ENCODE data around the gene SLX1A.
"Not testable (repeated sequence)": the region's sequence is repeated elsewhere in the genome, so short reads cannot be mapped to it uniquely, and the experiment has no call there.

SLX1A gene

GRCh38 chr16:30193615-30194014 is at the start of gene SLX1A, which contains the start of gene BOLA2B:
SLX1A (plus strand) TSS chr16:30193875; CDS start chr16:30194085, 210 bp downstream.
BOLA2B (minus strand) TSS chr16:30193666; CDS start chr16:30193595, 71 bp downstream.
- DNase-seq: not testable (repeated sequence)

- DNase-seq: no peak
Observed at GRCh38 chr16:30144017-30144416, 49.7 kb upstream of the SLX1A start.

- no peak for DNase-seq
Observed at GRCh38 chr16:30144917-30145316, 48.8 kb upstream of the SLX1A start.

GRCh38 chr16:30145657-30146056 is 48.0 kb upstream of the SLX1A start:
- no peak for DNase-seq

GRCh38 chr16:30147843-30148510 is 45.7 kb upstream of the SLX1A start:
- DNase-seq: no peak

GRCh38 chr16:30149250-30149930 is 44.3 kb upstream of the SLX1A start:
- no peak for DNase-seq

- DNase-seq: no peak
Observed at GRCh38 chr16:30151091-30151490, 42.6 kb upstream of the SLX1A start.

GRCh38 chr16:30152517-30152916 is 41.2 kb upstream of the SLX1A start:
- no peak for DNase-seq

GRCh38 chr16:30155188-30155587 is 38.5 kb upstream of the SLX1A start:
- no peak for DNase-seq

- no peak for DNase-seq
Observed at GRCh38 chr16:30157214-30157613, 36.5 kb upstream of the SLX1A start.

- no peak for DNase-seq
Observed at GRCh38 chr16:30163538-30163937, 30.1 kb upstream of the SLX1A start.

GRCh38 chr16:30166202-30166902 is 27.3 kb upstream of the SLX1A start:
- DNase-seq: no peak

GRCh38 chr16:30168746-30169145 is 24.9 kb upstream of the SLX1A start:
- DNase-seq: not testable (repeated sequence)

- not testable (repeated sequence) for DNase-seq
Observed at GRCh38 chr16:30169416-30169815, 24.3 kb upstream of the SLX1A start.

GRCh38 chr16:30170145-30170544 is 23.5 kb upstream of the SLX1A start:
- not testable (repeated sequence) for DNase-seq

GRCh38 chr16:30173054-30173453 is 20.6 kb upstream of the SLX1A start:
- no peak for DNase-seq

- DNase-seq: not testable (repeated sequence)
Observed at GRCh38 chr16:30176876-30177275, 16.8 kb upstream of the SLX1A start.

GRCh38 chr16:30179195-30179594 is 14.5 kb upstream of the SLX1A start:
- DNase-seq: no peak

GRCh38 chr16:30179931-30180330 is 13.7 kb upstream of the SLX1A start:
- no peak for DNase-seq

GRCh38 chr16:30180741-30181140 is 12.9 kb upstream of the SLX1A start:
- DNase-seq: no peak

GRCh38 chr16:30183233-30184095 is 10.2 kb upstream of the SLX1A start, which contains the start of gene CORO1A:
CORO1A (plus strand) TSS chr16:30183602; CDS start chr16:30185210, 1,608 bp downstream.
- peak; percentile 85 for DNase-seq

GRCh38 chr16:30184096-30184890 is 9.4 kb upstream of the SLX1A start:
- peak; percentile 65 for DNase-seq
